GM23248 (cell line): ENCODE results near the gene ZNF598. TPM values are rescaled to one million over a fixed set of nuclear protein-coding genes. Genes with fewer than 3 reads are reported as not detected.

Source experiments
- DNase-seq: peaks from one replicate; pipeline ENCODE4 v3.0.0-alpha.2; 2015
- H2AFZ ChIP-seq: fragments of 200-600 bp; sonication (generic); 2 replicates; pipeline ENCODE4 v1.6.1; 2016; ENCODE audit warnings: antibody characterized with exemption
- H3F3A ChIP-seq: fragments of 200-600 bp; sonication (generic); 2 replicates; pipeline ENCODE4 v1.6.1; 2016; ENCODE audit warnings: mild to moderate bottlenecking, antibody characterized with exemption, mixed run types; ENCODE audit not compliant: insufficient read depth
- H3K27ac ChIP-seq: fragments of 200-600 bp; sonication (generic); 2 replicates; pipeline ENCODE4 v1.5.1; 2016; ENCODE audit warnings: mild to moderate bottlenecking
- H3K27me3 ChIP-seq: fragments of 200-600 bp; sonication (generic); replicated peaks from 2 replicates; pipeline ENCODE4 v1.6.1; 2016; ENCODE audit warnings: mild to moderate bottlenecking; ENCODE audit not compliant: insufficient read depth
- H3K36me3 ChIP-seq: fragments of 200-600 bp; sonication (generic); 2 replicates; pipeline ENCODE4 v1.6.1; 2016; ENCODE audit warnings: low read depth, mild to moderate bottlenecking
- H3K4me1 ChIP-seq: fragments of 200-600 bp; sonication (generic); 2 replicates; pipeline ENCODE4 v1.6.1; 2016; ENCODE audit warnings: mild to moderate bottlenecking; ENCODE audit not compliant: insufficient read depth
- H3K4me2 ChIP-seq: fragments of 200-600 bp; sonication (generic); one replicate; pipeline ENCODE4 v1.6.1; 2016; ENCODE audit warnings: mild to moderate bottlenecking; ENCODE audit not compliant: unreplicated experiment
- H3K4me3 ChIP-seq: fragments of 200-600 bp; sonication (generic); 2 replicates; pipeline ENCODE4 v1.5.1; 2016; ENCODE audit warnings: mild to moderate bottlenecking
- H3K79me2 ChIP-seq: fragments of 200-600 bp; sonication (generic); 2 replicates; pipeline ENCODE4 v1.6.1; 2016; ENCODE audit warnings: mild to moderate bottlenecking; ENCODE audit not compliant: insufficient read depth
- H3K9ac ChIP-seq: fragments of 200-600 bp; sonication (generic); 2 replicates; pipeline ENCODE4 v1.6.1; 2016; ENCODE audit warnings: mild to moderate bottlenecking
- H3K9me2 ChIP-seq: fragments of 200-600 bp; sonication (generic); 2 replicates; pipeline ENCODE4 v1.6.1; 2016; ENCODE audit warnings: mixed run types, mild to moderate bottlenecking, moderate library complexity; ENCODE audit not compliant: insufficient read depth
- H3K9me3 ChIP-seq: fragments of 200-600 bp; sonication (generic); one replicate; pipeline ENCODE4 v1.6.1; 2017; ENCODE audit warnings: low read depth
- H4K20me1 ChIP-seq: fragments of 200-600 bp; sonication (generic); 2 replicates; pipeline ENCODE4 v1.6.0; 2016; ENCODE audit not compliant: insufficient read depth
- EZH2 ChIP-seq: fragments of 200-600 bp; sonication (generic); IDR thresholded peaks from 2 replicates; pipeline ENCODE4 v1.6.1; 2018; ENCODE audit warnings: antibody characterized with exemption, mild to moderate bottlenecking; ENCODE audit not compliant: insufficient read depth, poor library complexity, severe bottlenecking
- EZH2phosphoT487 ChIP-seq: fragments of 200-600 bp; sonication (generic); IDR thresholded peaks from 2 replicates; pipeline ENCODE4 v1.6.1; 2018; ENCODE audit warnings: antibody characterized with exemption, moderate library complexity, mild to moderate bottlenecking, low read depth; ENCODE audit not compliant: insufficient read depth
- WGBS, 2 experiments: methylation state at CpG; one replicate each; pipeline ENCODE4 v1.1.6; 2015 to 2017; ENCODE audit warnings: low lambda C conversion rate in 2 of 2, low coverage in 1 of 2; ENCODE audit errors: missing lambda C conversion rate in 2 of 2; 5-methylcytosine and 5-hydroxymethylcytosine counted together
- in situ Hi-C: fragments of 300-500 bp; cut with MboI; formaldehyde crosslinking; loops from 2 replicates; pipeline ENCODE4 v1.15.0; 2020
- polyA plus RNA-seq: library from polyadenylated mRNA; unstranded; fragments of >200 nt; fragmentation: Nextera tagmentation; extraction: Ambion mirVana; gene quantifications from 2 replicates; pipeline ENCODE4 v1.2.1, GENCODE V29; 2016
- total RNA-seq: library from RNA; depleted of rRNA; stranded (reverse); fragments of >200 nt; shearing (Covaris generic); gene quantifications from 2 replicates; pipeline ENCODE4 v1.2.3, GENCODE V29; 2014

ZNF598 gene
- total and polyA plus RNA-seq, 2 experiments from 2014 or later = 12.2 to 21.2 TPM

- Histone ChIP-seq H3K4me2 (no peak overlapping the region), H3K4me1 (peaks cover 14% of the 10 kb centered on the region), H3F3A (peaks cover 15% of the 10 kb centered on the region), H3K27ac (no peak overlapping the region), H3K79me2 (peaks cover 83% of the 10 kb centered on the region), H3K9me2 (no peaks in the 10 kb centered on the region), H3K27me3 (no peaks in the 10 kb centered on the region), H3K9me3 (no peaks in the 10 kb centered on the region), H2AFZ (no peak overlapping the region), H3K36me3 (peaks cover 16% of the 10 kb centered on the region), H3K9ac (no peak overlapping the region), H3K4me3 (no peak overlapping the region), H4K20me1 (peaks cover 11% of the 10 kb centered on the region; the same call in 1 of the 2 replicates)
- 70 to 79% methylated on average over 8 of the region's 8 CpGs for WGBS, 2 experiments
- in situ Hi-C loops = no loop called here
- TF ChIP-seq EZH2 (no peak), EZH2phosphoT487 (no peak)
- no peak for DNase-seq
Measured at GRCh38 chr16:2003231-2003826, 6.3 kb downstream of the ZNF598 start.

DNA sequence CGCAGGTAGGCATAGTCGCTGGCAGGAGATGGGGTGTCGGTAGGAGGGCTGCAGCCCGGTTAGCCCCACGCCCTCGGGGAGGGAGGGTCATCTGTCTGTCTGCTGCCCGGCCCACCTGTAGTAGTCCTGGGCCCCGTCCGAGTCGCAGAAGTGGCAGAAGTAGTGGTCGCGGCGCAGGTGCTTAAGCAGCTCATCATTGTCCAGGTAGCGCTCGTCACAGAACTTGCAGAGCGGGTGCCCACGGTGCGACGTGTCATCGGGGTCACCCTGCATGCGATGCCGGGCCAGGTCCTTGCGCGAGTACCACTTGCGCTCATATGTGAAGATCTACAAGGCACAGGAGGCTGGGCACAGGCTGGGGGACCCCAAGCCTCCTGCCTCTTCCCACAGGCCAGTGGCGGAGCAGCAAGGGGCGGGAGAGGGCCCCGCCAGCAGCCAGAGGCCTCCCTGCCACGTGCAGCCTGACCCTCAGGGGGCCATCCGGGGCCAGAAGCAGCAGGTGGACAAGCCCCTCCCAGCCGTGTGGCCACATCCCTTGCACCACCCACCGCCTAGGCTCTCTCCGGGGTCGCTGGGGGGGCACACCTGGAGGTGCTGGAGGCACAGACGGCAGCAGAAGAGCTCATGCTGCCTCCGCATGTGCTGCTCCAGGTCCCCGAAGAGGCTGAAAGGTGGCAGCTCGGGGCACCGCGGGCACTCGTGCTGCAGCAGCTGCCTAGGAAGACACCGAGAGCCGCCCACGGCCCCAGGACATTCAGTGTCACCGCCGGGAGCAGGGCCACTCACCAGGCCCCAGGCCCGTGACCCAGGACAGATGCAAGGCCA is 7.0 kb downstream of the ZNF598 start:
- no peaks in the 10 kb centered on the region for H3K27me3 ChIP-seq
- H3K9me3 ChIP-seq = no peaks in the 10 kb centered on the region
- peaks cover 76% of the 10 kb centered on the region for H3K79me2 ChIP-seq
- H3K36me3 ChIP-seq = peaks cover 16% of the 10 kb centered on the region
- in situ Hi-C loops = no loop called here
- peaks cover 10% of the 10 kb centered on the region; the same call in 1 of the 2 replicates for H4K20me1 ChIP-seq
- peaks cover 19% of the 10 kb centered on the region for H3K4me1 ChIP-seq
- no peak overlapping the region for H3K4me3 ChIP-seq
- H3K27ac ChIP-seq = no peak overlapping the region
- H3K9ac ChIP-seq = no peak overlapping the region
- peaks cover 15% of the 10 kb centered on the region for H3F3A ChIP-seq
- no peak overlapping the region for H3K4me2 ChIP-seq
- TF ChIP-seq EZH2 (no peak), EZH2phosphoT487 (no peak)
- no peaks in the 10 kb centered on the region for H3K9me2 ChIP-seq
- no peak for DNase-seq
- no peak overlapping the region for H2AFZ ChIP-seq
- 93 to 94% methylated on average over 46 to 47 of the region's 47 CpGs for WGBS, 2 experiments

GRCh38 chr16:2001456-2002355 is 7.9 kb downstream of the ZNF598 start:
- no peak overlapping the region for H3K4me3 ChIP-seq
- H3F3A ChIP-seq = peaks cover 19% of the 10 kb centered on the region
- no peak overlapping the region for H3K27ac ChIP-seq
- H3K9me3 ChIP-seq = no peaks in the 10 kb centered on the region
- H4K20me1 ChIP-seq = peaks cover 5% of the 10 kb centered on the region; the same call in 1 of the 2 replicates
- peaks cover 18% of the 10 kb centered on the region for H3K36me3 ChIP-seq
- H3K27me3 ChIP-seq = no peaks in the 10 kb centered on the region
- H3K4me2 ChIP-seq = no peak overlapping the region
- WGBS, 2 experiments = 95 to 97% methylated on average over 46 to 53 of the region's 53 CpGs
- H3K9ac ChIP-seq = no peak overlapping the region
- DNase-seq = no peak
- no peaks in the 10 kb centered on the region for H3K9me2 ChIP-seq
- H2AFZ ChIP-seq = no peak overlapping the region
- in situ Hi-C loops = no loop called here
- peaks cover 67% of the 10 kb centered on the region for H3K79me2 ChIP-seq
- peaks cover 20% of the 10 kb centered on the region for H3K4me1 ChIP-seq
- no peak for TF ChIP-seq EZH2
- TF ChIP-seq EZH2phosphoT487 = no peak

GRCh38 chr16:2001035-2001434 is 8.6 kb downstream of the ZNF598 start:
- Histone ChIP-seq H4K20me1 (peaks cover 5% of the 10 kb centered on the region; the same call in 1 of the 2 replicates), H3K9ac (no peak overlapping the region), H3K36me3 (peaks cover 20% of the 10 kb centered on the region), H3K9me2 (no peaks in the 10 kb centered on the region), H3K27ac (no peak overlapping the region), H3K4me1 (peaks cover 23% of the 10 kb centered on the region), H3F3A (peaks cover 26% of the 10 kb centered on the region), H3K4me3 (no peak overlapping the region), H3K4me2 (no peak overlapping the region), H3K9me3 (no peaks in the 10 kb centered on the region), H3K27me3 (no peaks in the 10 kb centered on the region), H2AFZ (no peak overlapping the region), H3K79me2 (peaks cover 60% of the 10 kb centered on the region)
- TF ChIP-seq EZH2phosphoT487 (no peak), EZH2 (no peak)
- in situ Hi-C loops = no loop called here
- WGBS, 2 experiments = 98% methylated on average over 18 to 19 of the region's 19 CpGs
- DNase-seq = no peak
